ENCODE measurements around the gene ERGIC1. TPM values are rescaled to one million over a fixed set of nuclear protein-coding genes. Genes with fewer than 3 reads are reported as not detected.
A peak's percentile ranks its signal among the peaks of the same experiment; 100 is the strongest.

The ERGIC1 gene
- total and polyA plus RNA-seq, 2 of the 13 experiments (the other 11 are each of a cell fraction or from before 2014, with no cell fraction given): 78.5 to 184 TPM

DNA sequence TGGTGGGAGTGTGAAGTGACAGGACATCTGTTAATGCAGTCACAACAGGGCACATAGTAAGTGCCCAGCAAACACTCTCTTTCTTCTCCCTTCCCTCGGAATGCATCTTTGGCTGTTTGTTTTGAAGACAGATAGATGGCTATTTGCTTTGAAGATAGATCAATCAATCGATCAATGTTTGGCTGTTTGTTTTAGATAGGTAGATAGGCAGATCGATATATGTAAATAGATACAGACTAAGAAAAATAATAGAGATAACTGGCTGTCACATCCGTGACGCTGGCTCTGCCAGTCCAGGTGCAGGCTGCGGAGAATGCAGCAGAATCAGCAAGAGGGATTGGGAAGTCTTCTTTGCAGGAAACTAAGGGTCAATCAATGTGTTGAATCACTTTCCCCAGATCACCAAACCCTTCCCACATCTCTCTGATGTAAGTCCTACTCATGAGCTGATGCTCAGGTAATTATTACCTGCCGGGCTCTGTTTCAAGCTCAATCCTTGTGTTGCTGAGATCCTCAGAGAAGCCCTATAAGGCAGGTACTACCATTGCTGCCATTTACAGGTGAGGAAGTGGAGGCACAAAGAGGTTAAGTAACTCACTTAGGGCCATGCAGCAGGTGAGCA is 60.8 kb downstream of the ERGIC1 start:
- BruUV-seq (replicated peaks): no TSS peak
- TF ChIP-seq ONECUT2 (CRISPR knock-in tag; IDR thresholded peaks at IDR 0.05): peak; percentile 99
- TF ChIP-seq ZSCAN12 (CRISPR knock-in tag; IDR thresholded peaks at IDR 0.05): no peak
- TF ChIP-seq PRMT3 (CRISPR knock-in tag; IDR thresholded peaks at IDR 0.05; ENCODE audit: borderline replicate concordance, low read depth): no peak
- TF ChIP-seq SNRNP70 (IDR thresholded peaks at IDR 0.05; ENCODE audit: low read depth, low read length): no peak
- TF ChIP-seq HNRNPLL (IDR thresholded peaks at IDR 0.05; ENCODE audit: low read depth, low read length, poor library complexity, severe bottlenecking): no peak
- TF ChIP-seq, protein P1, sequence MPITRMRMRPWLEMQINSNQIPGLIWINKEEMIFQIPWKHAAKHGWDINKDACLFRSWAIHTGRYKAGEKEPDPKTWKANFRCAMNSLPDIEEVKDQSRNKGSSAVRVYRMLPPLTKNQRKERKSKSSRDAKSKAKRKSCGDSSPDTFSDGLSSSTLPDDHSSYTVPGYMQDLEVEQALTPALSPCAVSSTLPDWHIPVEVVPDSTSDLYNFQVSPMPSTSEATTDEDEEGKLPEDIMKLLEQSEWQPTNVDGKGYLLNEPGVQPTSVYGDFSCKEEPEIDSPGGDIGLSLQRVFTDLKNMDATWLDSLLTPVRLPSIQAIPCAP (CRISPR knock-in tag; IDR thresholded peaks at IDR 0.05; ENCODE audit: low read depth): no peak
- TF ChIP-seq PHF8 (CRISPR knock-in tag; IDR thresholded peaks at IDR 0.05): no peak
- no peak for TF ChIP-seq KDM6A (CRISPR knock-in tag; IDR thresholded peaks at IDR 0.05; ENCODE audit: low read depth)
- no peak for TF ChIP-seq CBFB (CRISPR knock-in tag; IDR thresholded peaks at IDR 0.05)
- TF ChIP-seq SMAD3 (CRISPR knock-in tag; IDR thresholded peaks at IDR 0.05): peak; percentile 88
- TF ChIP-seq, protein P2, sequence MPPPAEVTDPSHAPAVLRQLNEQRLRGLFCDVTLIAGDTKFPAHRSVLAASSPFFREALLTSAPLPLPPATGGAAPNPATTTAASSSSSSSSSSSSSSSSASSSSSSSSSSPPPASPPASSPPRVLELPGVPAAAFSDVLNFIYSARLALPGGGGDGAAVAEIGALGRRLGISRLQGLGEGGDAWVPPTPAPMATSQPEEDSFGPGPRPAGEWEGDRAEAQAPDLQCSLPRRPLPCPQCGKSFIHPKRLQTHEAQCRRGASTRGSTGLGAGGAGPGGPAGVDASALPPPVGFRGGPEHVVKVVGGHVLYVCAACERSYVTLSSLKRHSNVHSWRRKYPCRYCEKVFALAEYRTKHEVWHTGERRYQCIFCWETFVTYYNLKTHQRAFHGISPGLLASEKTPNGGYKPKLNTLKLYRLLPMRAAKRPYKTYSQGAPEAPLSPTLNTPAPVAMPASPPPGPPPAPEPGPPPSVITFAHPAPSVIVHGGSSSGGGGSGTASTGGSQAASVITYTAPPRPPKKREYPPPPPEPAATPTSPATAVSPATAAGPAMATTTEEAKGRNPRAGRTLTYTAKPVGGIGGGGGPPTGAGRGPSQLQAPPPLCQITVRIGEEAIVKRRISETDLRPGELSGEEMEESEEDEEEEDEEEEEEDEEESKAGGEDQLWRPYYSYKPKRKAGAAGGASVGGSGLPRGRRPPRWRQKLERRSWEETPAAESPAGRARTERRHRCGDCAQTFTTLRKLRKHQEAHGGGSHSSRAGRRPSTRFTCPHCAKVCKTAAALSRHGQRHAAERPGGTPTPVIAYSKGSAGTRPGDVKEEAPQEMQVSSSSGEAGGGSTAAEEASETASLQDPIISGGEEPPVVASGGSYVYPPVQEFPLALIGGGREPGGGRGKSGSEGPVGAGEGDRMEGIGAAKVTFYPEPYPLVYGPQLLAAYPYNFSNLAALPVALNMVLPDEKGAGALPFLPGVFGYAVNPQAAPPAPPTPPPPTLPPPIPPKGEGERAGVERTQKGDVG (CRISPR knock-in tag; IDR thresholded peaks at IDR 0.05; ENCODE audit: borderline replicate concordance): no peak
- TF ChIP-seq HMG20A (CRISPR knock-in tag; IDR thresholded peaks at IDR 0.05; ENCODE audit: borderline replicate concordance): peak; percentile 56
- TF ChIP-seq SOX13 (IDR thresholded peaks at IDR 0.05): 0 out of 2 replicates have a peak, but pooled peaks have one; percentile 12
- peak in 1 of 2 experiments; percentile 79; a peak in 3 of 4 replicates for TF ChIP-seq SOX13 (CRISPR knock-in tag; conservative IDR thresholded peaks at IDR 0.05 in 1 of 2, IDR thresholded peaks at IDR 0.05 in 1 of 2)
- no peak for TF ChIP-seq ZBTB42 (CRISPR knock-in tag; IDR thresholded peaks at IDR 0.05)
- TF ChIP-seq ARID2 (CRISPR knock-in tag; IDR thresholded peaks at IDR 0.05; ENCODE audit: borderline replicate concordance): no peak
- TF ChIP-seq JUNB (CRISPR knock-in tag; IDR thresholded peaks at IDR 0.05; ENCODE audit: borderline replicate concordance): no peak
- TF ChIP-seq FOXO1 (CRISPR knock-in tag; IDR thresholded peaks at IDR 0.05): peak; percentile 75; the same call in 1 of the 2 replicates
- TF ChIP-seq, protein P3, sequence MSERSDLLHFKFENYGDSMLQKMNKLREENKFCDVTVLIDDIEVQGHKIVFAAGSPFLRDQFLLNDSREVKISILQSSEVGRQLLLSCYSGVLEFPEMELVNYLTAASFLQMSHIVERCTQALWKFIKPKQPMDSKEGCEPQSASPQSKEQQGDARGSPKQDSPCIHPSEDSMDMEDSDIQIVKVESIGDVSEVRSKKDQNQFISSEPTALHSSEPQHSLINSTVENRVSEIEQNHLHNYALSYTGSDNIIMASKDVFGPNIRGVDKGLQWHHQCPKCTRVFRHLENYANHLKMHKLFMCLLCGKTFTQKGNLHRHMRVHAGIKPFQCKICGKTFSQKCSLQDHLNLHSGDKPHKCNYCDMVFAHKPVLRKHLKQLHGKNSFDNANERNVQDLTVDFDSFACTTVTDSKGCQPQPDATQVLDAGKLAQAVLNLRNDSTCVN (CRISPR knock-in tag; IDR thresholded peaks at IDR 0.05; ENCODE audit: borderline replicate concordance): no peak
- TF ChIP-seq, protein P4, sequence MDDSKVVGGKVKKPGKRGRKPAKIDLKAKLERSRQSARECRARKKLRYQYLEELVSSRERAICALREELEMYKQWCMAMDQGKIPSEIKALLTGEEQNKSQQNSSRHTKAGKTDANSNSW (CRISPR knock-in tag; IDR thresholded peaks at IDR 0.05; ENCODE audit: borderline replicate concordance): no peak

More for the DNA sequence above, 60.8 kb downstream of the ERGIC1 start:
- Histone ChIP-seq H3K79me2 (ENCODE audit: insufficient read depth, low read length) (no peaks in the 10 kb centered on the region), H3K27ac (ENCODE audit: extremely low read length, insufficient read depth, low read length) (no peak overlapping the region), H4K20me1 (ENCODE audit: insufficient read depth, low read length) (no peaks in the 10 kb centered on the region), H2AFZ (ENCODE audit: low read length) (no peak overlapping the region), H3K4me2 (ENCODE audit: low read depth, low read length) (no peak overlapping the region), H3K27me3 (ENCODE audit: control insufficient read depth in 1 of 2, insufficient read depth in 2 of 2, low read length in 2 of 2) (no peaks in the 10 kb centered on the region), H3K4me1 (ENCODE audit: insufficient read depth, low read length) (peaks cover 31% of the 10 kb centered on the region), H3K4me3 (replicated peaks in 1 of 3; ENCODE audit: insufficient read depth in 1 of 3, low read depth in 2 of 3, low read length in 3 of 3) (no peak overlapping the region), H3K9ac (ENCODE audit: insufficient read depth, low read depth, low read length) (no peak overlapping the region), H3K9me3 (ENCODE audit: low read length) (no peaks in the 10 kb centered on the region), H3K36me3 (replicated peaks in 1 of 2; ENCODE audit: control insufficient read depth in 1 of 2, insufficient read depth in 2 of 2, low read length in 2 of 2) (peaks cover 23 to 48% of the 10 kb centered on the region in 2 experiments)
- ATAC-seq (peak; percentile 56), DNase-seq (ENCODE audit: low spot score) (peak; percentile 21), FAIRE-seq (no peak)
- intact Hi-C loops (cut with micrococcal nuclease; ENCODE audit: unreplicated experiment): no loop called here
- WGBS (ENCODE audit: low lambda C conversion rate): 38% methylated on average over 7 of the region's 7 CpGs
- CTCF ChIA-PET (ENCODE audit: low intra/inter-chr PET ratio, low total read pairs): no interaction called here
- in situ Hi-C loops (cut with HindIII; ENCODE audit: extremely low pct_ligation_motif_present, low pct_unique_long_range_greater_than_20kb): no loop called here
- POLR2A ChIA-PET: interaction anchor here (1.0 to 1.9 kb wide), 4 partner anchors 8 to 128 kb away, joined by 3 to 14 read pairs (median 5); partner anchors contain the start of gene DUSP1
